GM19455 (cell line): ENCODE results near the gene SYNE1.
"Not testable (repeated sequence)": the region's sequence is repeated elsewhere in the genome, so short reads cannot be mapped to it uniquely, and the experiment has no call there.

Experiments
- ATAC-seq: cut with Tn5 transposase; IDR thresholded peaks from one replicate; pipeline ENCODE4 v1.9.1; 2021; ENCODE audit not compliant: unreplicated experiment

The SYNE1 gene

DNA sequence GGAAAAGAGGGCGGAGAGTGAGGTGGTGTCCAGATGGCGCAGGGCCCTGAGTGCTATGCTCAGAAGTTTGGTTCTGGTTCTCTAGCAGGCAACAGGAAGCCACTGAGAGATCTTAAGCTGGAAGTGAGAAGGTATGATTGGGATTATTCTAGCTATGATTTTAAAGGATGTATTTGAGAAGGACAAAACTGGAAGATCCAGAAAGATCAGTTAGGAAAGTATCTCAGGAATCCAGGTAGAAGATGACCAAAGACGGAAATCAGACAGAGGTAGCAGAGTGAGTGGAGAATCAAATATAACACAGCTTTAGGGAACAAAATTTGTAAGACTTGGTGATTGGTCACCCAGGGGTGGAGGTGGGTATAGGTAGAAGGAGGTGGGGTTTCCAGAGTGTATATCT is 5.8 kb downstream of the SYNE1 start:
- no peak for ATAC-seq

DNA sequence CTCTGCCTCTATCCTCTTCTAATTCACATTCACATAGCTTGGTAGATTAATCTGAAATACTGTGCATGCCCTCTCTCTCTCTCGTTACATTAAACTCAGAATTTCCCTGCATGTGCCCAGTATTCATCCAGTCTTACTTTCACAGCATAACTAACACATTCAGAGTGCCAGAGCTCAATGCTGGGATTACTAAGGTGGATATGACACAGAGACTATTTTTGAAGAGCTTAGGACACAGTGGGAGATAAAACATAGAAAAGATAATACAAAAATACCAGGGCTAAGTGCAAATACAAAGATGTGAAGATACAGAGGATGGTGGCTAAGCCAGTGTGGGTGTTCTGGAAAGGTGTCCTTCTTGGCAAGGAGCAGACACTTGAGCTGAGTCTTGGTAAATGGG is 6.3 kb downstream of the SYNE1 start:
- no peak for ATAC-seq

DNA sequence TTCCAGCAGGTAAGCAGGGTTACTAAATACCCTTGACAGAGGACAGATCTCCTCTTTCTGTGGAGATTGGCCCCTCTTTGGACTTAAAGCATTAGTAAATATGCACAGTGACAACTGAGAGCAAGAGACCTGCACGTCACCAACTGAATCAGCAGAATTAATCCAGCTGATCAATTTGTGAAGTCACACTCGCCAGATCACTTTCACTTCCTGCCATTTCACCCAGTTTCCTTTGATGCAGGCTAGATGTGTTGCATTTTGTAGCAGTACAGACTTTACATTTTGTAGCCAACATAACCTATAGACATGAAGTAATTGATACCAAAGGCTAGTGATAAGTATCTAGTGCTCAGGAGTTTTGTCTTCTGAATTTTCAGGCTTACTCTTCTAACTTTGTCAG is 11.9 kb downstream of the SYNE1 start:
- no peak for ATAC-seq

DNA sequence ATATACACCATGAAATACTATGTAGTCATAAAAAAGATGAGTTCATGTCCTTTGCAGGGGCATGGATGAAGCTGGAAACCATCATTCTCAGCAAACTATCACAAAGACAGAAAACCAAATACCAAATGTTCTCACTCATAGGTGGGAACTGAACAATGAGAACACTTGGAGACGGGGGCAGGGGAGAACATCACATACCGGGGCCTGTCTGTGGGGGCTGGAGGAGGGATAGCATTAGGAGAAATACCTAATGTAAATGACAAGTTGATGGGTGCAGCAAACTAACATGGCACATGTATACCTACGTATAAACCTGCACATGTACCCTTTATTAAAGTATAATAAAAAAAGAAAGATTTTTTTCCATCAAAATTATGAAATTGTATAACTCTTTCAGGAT is 22.4 kb downstream of the SYNE1 start:
- not testable (repeated sequence) for ATAC-seq

DNA sequence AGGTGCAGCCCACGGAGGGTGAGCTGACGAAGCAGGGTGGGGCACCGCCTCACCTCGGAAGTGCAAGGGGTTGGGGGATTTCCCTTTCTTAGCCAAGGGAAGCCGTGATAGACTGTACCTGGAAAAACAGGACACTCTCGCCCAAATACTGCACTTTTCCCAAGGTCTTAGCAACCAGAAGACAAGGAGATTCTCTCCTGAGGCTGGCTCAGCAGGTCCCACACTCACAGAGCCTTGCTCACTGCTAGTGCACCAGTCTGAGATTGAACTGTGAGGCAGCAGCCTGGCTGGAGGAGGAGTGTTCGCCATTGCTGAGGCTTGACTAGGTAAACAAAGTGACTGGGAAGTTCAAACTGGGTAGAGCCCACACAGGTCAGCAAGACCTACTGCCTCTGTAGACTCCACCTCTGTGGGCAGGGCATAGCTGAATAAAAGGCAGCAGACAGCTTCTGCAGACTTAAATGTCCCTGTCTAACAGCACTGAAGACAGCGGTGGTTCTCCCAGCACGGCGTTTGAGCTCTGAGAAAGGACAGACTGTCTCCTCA is 28.0 kb downstream of the SYNE1 start:
- no peak for ATAC-seq

DNA sequence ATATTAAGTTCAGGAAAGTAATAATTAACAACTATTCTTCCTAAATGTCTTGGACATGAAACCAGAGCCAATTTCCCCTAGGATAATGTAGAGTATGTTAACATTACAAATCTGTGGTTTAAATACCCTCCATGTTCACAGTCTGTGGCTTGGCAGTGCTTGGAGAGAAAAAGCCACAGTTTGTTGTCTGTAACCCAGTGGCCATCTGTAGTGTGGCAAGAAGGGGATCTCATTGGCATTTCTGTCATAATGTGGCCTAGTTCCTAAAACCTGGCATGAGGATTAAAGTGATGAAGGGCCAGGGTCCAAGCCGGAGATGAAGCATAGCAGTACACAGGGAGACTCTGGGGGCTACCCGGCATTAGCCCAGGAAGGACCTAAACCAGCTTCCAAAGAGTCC is 31.2 kb downstream of the SYNE1 start:
- ATAC-seq: no peak

DNA sequence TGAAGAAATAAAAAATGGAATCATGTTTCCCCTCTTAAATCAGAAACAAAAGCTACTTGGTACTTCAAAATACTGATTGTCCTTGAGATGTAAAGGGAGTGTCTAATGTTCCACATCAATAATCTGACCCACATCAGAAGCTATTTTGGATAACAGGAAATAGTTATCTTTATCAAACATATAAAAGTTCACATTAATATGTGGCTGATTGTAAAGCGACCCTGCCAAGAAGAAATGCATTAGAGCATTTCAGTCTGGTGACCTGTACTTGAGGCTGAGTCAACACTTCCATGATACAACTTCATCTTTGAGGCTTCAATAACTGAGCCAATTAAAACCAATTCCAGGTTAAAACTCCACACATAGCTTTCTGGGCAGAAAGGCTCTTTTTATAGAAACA is 31.8 kb downstream of the SYNE1 start:
- ATAC-seq: no peak

DNA sequence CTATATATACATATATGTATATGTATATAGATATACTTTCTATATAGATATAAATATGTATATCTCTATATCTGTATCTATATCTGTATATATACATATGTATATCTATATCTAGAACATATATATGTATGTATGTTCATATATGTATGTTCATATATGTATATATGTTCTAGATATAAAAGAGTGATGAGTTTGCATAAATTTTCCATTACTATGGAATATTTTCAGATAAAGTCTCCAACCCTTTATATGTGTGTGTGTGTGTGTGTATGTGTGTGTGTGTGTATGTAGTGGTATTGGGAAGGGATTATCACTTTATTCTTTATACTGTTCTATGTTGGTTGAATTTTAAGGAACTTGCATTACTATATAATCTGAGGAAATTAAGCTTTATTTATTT is 33.3 kb downstream of the SYNE1 start:
- ATAC-seq: no peak

DNA sequence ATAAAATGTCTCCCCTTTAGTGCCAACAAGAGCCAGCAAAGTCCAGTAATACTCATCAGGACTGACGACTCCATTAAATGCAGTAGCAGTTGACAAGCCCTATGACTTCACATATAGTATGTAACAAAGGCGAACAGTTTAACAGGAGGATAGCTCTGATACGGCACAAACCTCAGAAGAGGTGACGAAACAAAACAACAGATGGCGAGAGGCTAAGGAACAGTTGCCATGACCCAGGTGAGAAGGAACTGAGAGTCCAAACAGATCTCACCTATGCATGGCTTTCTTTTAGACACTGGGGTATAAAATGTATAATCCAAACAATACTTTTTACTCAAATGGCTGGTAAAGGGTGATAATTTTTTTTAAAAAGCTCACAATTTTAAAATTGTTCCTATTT is 37.1 kb downstream of the SYNE1 start:
- ATAC-seq: no peak

DNA sequence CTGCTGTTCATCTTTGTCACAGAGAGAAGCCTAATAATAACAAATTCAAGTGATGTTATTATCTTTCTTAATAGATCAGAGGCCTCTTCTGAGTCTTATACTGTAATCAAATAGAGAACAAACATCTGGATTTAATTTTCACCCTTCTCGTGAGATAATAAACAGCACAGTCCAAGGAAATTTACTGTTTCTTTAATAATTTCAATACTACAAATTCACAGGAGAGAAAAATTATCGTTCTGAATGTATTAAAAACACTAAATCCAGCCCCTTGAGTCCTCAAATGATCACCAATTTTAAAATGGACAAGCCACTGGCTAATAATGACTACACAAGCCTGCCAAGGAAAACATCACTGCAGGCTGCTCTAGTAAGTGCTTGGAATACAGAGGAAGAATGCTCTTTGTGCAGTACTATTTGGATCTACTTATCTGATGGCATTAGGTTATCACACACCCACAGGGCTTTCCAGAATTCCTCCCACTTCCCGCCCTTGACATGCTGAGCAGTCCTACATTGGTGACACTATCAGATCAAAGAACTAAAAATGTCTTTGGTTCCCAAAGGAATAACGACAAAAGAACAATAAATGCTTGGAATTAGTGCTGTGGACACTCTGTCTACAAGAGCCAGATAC is 38.1 kb downstream of the SYNE1 start:
- ATAC-seq: no peak

DNA sequence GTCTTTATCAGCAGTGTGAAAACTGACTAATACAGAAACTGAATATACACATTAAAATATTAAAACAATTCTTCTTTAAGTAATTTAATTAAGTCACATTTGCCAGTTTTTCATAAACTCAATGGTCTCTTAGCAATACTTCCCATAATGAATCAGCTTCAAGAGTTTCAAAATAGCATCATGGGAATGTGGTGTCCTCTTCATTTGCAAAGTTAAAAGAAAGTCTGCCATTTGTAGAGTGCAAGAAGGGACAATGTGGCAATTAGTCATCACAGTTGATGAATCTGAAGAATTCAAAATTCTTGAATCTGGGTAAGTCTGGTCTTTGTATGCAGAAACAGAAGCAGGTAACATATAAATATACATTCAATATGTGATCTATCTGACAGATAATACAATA is 38.7 kb downstream of the SYNE1 start:
- no peak for ATAC-seq

DNA sequence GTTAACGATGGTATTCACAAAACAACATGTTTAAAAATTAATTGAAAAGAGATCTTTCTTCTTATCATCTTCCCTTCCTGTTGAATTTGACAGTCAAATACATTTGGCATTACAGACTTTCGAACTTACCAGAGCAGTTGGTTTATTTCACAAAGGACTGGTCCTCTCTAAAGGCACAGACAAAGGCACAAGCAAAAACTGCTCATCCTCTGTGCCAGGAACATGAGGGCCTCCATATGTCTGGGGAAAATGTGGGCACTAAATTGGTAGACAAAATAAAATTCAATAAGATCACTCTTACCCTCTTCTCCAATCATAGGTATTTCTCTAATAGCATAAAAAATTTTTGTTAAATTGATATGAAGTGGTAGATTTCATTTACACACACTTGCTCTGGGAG is 40.4 kb downstream of the SYNE1 start:
- ATAC-seq: no peak

DNA sequence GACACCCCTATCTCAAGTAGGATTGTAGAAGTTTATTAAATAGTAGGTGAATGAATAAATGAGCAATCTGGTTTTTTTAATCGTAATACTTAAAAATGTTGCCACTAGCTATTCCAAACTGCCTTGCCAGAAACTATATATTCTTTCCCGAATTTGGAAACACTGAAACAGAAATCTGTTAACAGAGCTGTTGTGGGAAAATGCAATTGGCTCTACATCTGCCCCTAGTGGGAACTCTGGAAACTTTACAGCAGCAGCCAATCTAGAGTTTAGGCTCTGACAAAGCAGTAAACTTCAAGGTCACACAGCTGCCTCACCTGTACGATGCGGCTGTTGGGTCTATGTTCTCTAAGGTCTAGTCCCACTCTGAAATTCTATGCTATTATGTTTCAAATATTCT is 41.7 kb downstream of the SYNE1 start:
- no peak for ATAC-seq

DNA sequence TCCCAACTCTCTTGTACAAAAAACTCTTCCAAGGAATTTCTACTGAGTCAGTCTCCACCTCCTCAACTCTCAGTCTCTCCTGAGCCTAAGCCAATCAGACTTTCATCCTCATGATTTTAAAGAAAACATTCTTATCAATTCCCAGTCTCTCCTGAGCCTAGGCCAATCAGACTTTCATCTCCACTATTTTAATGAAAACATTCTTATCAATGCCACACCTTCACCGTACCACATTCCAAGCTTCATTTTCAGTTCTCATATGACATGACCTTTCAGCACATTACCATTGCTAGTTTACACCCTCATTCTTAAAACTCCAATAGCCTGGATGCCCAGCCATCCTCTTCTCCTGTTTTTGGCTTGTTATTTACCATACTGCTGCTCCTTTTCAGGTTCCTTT is 42.5 kb downstream of the SYNE1 start:
- no peak for ATAC-seq

DNA sequence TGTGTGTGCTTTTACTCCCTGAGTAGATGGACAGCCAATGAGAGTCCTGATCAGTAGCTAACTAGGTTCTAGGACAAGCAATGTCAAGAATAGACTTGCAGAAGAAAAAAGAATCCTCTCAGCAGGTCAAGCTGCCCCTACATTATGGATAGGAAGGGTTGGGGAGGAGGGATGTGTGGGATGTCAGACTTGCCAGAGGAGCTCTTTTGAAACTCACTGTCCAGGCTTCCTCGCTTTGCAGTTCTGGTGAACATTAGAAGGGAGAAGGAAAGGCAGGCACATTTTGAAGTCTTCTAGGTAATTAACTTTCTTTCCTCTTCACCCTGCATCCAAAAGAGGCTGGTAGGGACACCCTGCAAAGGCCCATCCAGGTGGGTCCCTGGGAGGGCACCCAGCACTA is 48.7 kb downstream of the SYNE1 start:
- no peak for ATAC-seq

DNA sequence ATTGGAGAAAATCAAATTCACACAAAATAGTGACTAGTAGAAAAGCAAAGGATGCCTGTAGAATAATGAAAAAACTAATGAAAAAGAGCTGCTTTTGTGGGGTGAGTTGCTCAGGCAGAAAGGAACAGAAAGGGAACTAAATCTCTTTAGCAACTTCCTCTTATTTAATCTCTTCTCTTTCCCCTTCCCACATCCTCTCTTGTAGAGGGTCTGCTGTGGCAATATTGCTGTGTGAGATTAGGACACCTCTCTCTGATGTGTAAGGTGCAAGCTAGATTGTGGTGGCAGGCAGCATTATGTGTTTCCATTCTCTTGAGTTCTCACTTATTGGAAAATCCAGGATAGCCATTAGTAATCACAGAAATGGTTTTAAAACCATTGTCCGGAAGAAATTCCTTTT is 49.7 kb downstream of the SYNE1 start:
- ATAC-seq: no peak

DNA sequence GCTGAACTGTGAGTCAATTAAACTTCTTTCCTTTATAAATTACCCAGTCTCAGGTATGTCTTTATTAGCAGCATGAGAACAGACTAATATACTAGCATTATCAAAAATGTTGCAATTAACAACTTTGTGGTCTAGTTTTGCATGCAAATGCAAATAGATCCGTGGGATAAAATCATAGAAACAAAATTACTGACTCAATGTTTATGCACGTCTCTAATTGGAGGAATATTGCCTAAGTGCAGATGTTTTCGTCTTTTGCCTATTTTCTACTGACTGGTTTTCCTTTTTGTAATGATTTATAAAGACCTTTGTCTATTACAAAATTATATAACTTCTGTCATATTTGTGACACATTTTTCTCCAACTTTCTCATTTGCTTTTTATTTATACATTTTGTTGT is 51.9 kb downstream of the SYNE1 start:
- no peak for ATAC-seq

DNA sequence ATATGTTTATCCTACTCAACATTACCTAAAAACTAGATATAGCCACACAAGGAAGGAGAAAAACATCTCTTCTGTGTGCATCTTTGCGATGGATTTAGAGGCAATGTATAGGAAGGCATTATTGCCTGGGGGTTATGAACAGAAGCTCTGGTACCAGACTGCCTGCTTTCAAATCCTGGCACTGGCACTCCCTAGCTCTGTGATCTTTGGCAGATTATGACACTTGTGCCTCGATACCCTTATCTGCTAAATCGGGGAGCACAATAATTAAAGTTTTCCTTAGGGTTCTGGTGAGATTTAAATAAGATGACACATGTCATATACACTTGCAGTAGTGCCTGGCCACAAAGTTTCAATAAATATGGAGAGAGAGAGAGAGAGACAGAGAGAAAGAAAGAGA is 53.3 kb downstream of the SYNE1 start:
- ATAC-seq: no peak

DNA sequence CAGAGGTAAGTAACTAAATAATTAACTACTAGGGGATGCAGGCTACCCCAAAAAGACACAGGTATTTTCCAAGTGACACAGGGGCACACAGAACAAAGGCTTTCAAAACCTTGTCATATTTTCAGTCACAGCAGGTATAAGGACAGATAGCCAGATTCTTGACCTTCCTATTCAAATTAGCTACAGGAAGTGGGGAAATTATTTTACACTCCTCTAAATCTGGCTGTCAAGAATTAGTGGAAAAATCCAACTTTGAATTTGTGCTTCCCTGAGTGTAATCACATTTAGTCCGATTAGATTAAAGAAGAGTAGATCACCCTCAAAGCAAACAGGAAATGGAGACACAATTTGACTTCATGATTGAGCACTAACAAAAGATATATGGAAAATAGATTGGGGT is 60.6 kb downstream of the SYNE1 start:
- ATAC-seq: no peak

DNA sequence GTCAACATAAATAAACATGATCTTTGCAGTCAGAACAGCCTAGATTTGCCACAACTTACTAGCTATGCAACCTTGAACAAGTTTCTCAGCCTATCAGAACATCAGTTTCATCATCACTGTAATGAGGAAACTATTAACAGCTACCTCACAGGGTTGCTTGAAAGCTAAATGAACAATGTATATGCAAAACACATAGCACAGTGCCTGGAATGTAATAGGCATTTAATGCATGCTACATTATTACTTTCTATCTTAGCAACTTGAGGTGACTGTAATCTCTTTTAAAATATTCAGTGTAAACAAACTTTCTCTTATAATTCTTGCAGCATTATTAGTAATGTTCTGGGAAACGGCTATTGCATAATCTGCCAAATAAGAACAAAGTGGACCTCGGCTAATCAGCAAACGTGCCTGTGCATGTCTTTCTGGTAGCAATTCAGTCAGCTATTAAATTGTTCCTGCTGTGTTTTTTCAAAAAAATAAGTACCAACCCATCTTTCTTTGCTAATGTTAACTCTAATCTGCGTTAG is 61.5 kb downstream of the SYNE1 start:
- no peak for ATAC-seq

DNA sequence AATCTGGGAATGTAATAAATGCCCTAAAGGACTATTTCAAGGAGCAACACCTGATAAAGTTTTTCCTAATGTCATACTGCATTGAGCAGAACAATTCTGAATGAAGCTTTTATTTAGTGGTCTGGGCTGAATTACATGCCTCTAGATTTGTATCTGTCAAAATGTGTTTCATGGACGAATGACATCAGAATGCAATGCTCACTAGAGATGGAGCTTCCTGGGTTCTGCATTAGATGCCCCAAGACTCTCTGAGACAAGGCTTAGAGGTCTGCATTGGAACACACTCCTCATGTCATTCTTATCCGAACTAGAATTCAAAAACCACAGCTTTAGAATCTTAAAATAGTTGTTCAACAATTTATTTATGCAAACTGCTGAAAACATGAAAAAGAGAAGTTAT is 62.0 kb downstream of the SYNE1 start:
- ATAC-seq: no peak

DNA sequence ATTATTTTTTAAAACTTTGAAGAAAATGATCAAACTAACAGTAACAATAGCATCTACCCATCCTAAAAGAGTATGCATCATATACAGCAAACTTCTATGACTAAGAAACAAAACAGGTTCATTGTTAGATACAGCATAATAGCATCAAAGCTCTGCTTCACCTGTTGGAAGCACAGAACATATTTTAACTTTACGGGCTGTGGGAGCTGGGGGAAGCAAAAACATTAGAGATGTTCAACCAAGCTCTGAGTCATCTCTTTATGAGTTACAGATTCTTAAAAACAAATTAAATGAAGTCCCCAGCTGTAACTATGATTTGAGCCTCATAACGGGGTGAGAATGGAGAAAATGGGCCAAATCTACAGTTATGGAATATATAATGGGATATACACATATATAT is 63.4 kb downstream of the SYNE1 start:
- ATAC-seq: no peak
